AG10803 (cell line): ENCODE results near the gene COLEC11.
A peak's percentile ranks its signal among the peaks of the same experiment; 100 is the strongest.

Experiments
- DNase-seq: peaks from one replicate; pipeline ENCODE4 v3.0.0; 2010; ENCODE audit warnings: low read depth
- H3K4me3 ChIP-seq: 2 replicates; pipeline ENCODE4 v1.5.1; 2011; ENCODE audit warnings: mild to moderate bottlenecking, low read length, control low read depth
- TF ChIP-seq, protein P1 (sequence below): conservative IDR thresholded peaks from 2 replicates; pipeline ENCODE4 v1.5.1; 2011; ENCODE audit warnings: mild to moderate bottlenecking, low read length, control low read depth, inconsistent platforms

COLEC11 gene

GRCh38 chr2:3585261-3586109, 9.4 kb upstream of the COLEC11 start:
- no peak overlapping the region for H3K4me3 ChIP-seq
- peak; percentile 33 for DNase-seq
- TF ChIP-seq, protein P1, sequence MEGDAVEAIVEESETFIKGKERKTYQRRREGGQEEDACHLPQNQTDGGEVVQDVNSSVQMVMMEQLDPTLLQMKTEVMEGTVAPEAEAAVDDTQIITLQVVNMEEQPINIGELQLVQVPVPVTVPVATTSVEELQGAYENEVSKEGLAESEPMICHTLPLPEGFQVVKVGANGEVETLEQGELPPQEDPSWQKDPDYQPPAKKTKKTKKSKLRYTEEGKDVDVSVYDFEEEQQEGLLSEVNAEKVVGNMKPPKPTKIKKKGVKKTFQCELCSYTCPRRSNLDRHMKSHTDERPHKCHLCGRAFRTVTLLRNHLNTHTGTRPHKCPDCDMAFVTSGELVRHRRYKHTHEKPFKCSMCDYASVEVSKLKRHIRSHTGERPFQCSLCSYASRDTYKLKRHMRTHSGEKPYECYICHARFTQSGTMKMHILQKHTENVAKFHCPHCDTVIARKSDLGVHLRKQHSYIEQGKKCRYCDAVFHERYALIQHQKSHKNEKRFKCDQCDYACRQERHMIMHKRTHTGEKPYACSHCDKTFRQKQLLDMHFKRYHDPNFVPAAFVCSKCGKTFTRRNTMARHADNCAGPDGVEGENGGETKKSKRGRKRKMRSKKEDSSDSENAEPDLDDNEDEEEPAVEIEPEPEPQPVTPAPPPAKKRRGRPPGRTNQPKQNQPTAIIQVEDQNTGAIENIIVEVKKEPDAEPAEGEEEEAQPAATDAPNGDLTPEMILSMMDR, result no peak

DNA sequence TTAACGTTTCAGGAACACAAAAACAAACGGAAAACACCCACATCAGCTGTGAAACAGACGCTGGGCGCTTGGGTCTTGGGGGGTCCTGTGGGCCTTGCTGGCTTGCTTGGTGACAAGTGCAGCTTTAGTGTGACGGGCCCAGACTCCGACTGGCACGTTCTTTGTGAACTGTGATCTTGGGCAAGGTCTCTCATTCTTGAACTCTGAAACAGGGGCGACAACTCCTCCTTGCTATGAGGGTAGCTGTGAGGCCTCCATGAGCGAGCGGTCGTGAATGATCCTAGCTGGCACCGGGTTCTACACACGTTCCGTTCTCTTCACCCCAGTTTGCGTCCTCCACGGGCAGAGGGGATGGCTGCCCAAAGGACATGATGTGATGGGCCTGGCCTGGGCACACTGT, 8.7 kb upstream of the COLEC11 start:
- TF ChIP-seq, protein P1, result no peak
- H3K4me3 ChIP-seq, result no peak overlapping the region
- DNase-seq, result no peak

GRCh38 chr2:3587021-3587420, 7.9 kb upstream of the COLEC11 start:
- no peak overlapping the region for H3K4me3 ChIP-seq
- TF ChIP-seq, protein P1, result no peak
- no peak for DNase-seq

DNA sequence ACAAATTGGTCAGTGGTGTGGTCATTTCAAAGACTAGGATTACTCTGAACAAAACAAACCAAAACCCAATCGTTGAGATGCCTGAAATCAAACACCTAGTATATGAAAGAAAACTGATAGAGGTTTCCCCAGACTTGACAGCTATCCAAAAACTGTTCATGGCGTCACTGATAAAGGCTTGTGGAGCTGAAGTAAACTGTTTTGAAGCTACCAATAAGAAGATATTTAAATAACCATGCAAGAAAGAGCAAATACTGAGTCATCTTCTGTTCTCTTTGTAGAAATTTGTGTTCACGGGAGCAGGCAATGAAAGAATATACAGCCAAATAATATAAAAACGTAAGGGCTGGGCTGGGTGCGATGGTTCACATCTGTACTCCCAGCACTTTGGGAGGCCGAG, 7.5 kb upstream of the COLEC11 start:
- TF ChIP-seq, protein P1, result no peak
- no peak for DNase-seq
- no peak overlapping the region for H3K4me3 ChIP-seq

- TF ChIP-seq, protein P1, result no peak
- DNase-seq, result no peak
Observed at GRCh38 chr2:3588084-3588483, 6.8 kb upstream of the COLEC11 start.

DNA sequence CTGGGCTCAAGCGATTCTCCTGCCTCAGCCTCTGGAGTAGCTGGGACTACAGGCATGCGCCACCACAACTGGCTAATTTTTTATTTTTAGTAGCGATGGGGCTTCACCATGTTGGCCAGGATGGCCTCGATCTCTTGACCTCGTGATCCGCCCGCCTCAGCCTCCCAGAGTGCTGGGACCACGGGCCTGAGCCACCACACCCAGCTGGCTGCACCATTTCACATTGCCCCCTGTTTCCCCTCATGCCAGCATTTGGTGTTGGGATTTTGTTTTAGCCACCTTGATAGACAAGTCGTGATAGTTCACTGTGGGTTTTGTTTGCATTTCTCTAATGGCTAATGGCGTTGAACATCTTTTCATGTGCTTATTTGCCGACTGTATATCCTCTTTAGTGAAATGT, 5.8 kb upstream of the COLEC11 start:
- TF ChIP-seq, protein P1, result no peak
- no peak overlapping the region for H3K4me3 ChIP-seq
- no peak for DNase-seq

More at GRCh38 chr2:3588084-3588483, 6.8 kb upstream of the COLEC11 start:
- no peak overlapping the region for H3K4me3 ChIP-seq

DNA sequence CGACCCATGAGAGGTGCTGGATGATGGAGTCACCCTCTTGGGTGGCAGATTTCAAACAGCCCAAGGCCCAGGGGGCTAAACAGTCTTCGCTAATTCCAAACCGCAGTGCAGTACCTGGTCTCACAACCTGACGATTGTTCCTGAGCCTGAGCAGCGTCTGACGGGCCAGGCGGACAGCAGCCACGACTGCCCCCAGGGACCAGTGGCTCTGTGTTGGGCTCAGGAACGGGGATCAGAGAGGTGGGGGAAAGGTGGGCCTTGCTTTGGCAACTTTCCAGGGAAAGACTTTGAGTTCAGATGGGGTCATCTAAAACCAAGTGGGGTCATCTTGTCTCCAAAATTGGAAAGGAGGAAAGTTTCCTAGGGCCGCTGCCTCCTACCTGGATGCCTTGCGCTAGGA, 492 bp downstream of the COLEC11 start:
- TF ChIP-seq, protein P1, result no peak
- no peak overlapping the region for H3K4me3 ChIP-seq

More for the DNA sequence above, 492 bp downstream of the COLEC11 start:
- DNase-seq, result no peak
